CD4-positive, alpha-beta T cell (primary cell): ENCODE data around the gene SPSB1. TPM values are rescaled to one million over a fixed set of nuclear protein-coding genes. Genes with fewer than 3 reads are reported as not detected.
A peak's percentile ranks its signal among the peaks of the same experiment; 100 is the strongest.

Experiments
- ATAC-seq: fragments of 200-7000 bp; cut with Tn5 transposase; one replicate; pipeline ENCODE4 v1.10.0; 2022; ENCODE audit warnings: mild to moderate bottlenecking; ENCODE audit not compliant: poor library complexity
- CTCF ChIA-PET: fragments of 350-600 bp; sonication (Branson Sonifier 250); formaldehyde crosslinking; loops from one replicate; lab custom pipeline; 2021; ENCODE audit warnings: antibody characterized with exemption, inconsistent platforms; lab: Charles Lee
- POLR2A ChIA-PET: fragments of 350-600 bp; sonication (Branson Sonifier 250); formaldehyde crosslinking; loops from one replicate; lab custom pipeline; 2021; ENCODE audit warnings: antibody characterized with exemption, inconsistent platforms; lab: Charles Lee
- DNase-seq, 14 experiments: peaks; one replicate each; pipeline ENCODE4 v3.0.0-alpha.2; 2013 to 2020; ENCODE audit warnings: mixed read lengths in 2 of 14
- H3K27ac ChIP-seq, 2 donors: one replicate each; pipeline versions ENCODE4 v1.5.1 to v1.7.0; 2013; ENCODE audit warnings: low read length in 2 of 2, low read depth in 1 of 2, mild to moderate bottlenecking in 1 of 2
- H3K27me3 ChIP-seq, 2 experiments: 1 replicate in 1 of 2; 2 replicates in 1 of 2; pipeline versions ENCODE4 v1.6.1 to v1.7.0; 2013; ENCODE audit warnings: low read length in 2 of 2, control low read depth in 1 of 2, mild to moderate bottlenecking in 1 of 2, moderate library complexity in 1 of 2; ENCODE audit not compliant: insufficient read depth in 2 of 2, control insufficient read depth in 1 of 2
- H3K36me3 ChIP-seq: one replicate; pipeline ENCODE4 v1.6.1; 2013; ENCODE audit warnings: low read length, control low read depth; ENCODE audit not compliant: insufficient read depth
- H3K4me1 ChIP-seq: one replicate; pipeline ENCODE4 v1.6.1; 2013; ENCODE audit warnings: low read length, control low read depth; ENCODE audit not compliant: insufficient read depth
- H3K4me3 ChIP-seq: one replicate; pipeline ENCODE4 v1.5.1; 2013; ENCODE audit warnings: mild to moderate bottlenecking, low read length, moderate library complexity
- H3K9me3 ChIP-seq, 2 experiments: 1 replicate in 1 of 2; 2 replicates in 1 of 2; pipeline versions ENCODE4 v1.6.1 to v1.7.0; 2013; ENCODE audit warnings: low read length in 2 of 2, mild to moderate bottlenecking in 2 of 2, control low read depth in 1 of 2, moderate library complexity in 1 of 2; ENCODE audit not compliant: control insufficient read depth in 1 of 2, insufficient read depth in 1 of 2
- H3K27ac Mint-ChIP-seq: one replicate; pipeline ENCODE4 v1.8.0; 2020; ENCODE audit warnings: mixed read lengths
- H3K27me3 Mint-ChIP-seq: one replicate; pipeline ENCODE4 v1.8.0; 2021; ENCODE audit warnings: mixed read lengths
- H3K36me3 Mint-ChIP-seq: one replicate; pipeline ENCODE4 v1.8.0; 2021; ENCODE audit warnings: low read depth, mixed read lengths
- H3K4me1 Mint-ChIP-seq: one replicate; pipeline ENCODE4 v1.8.0; 2021; ENCODE audit warnings: low read depth, mixed read lengths
- H3K4me3 Mint-ChIP-seq: one replicate; pipeline ENCODE4 v1.8.0; 2020; ENCODE audit warnings: mild to moderate bottlenecking, mixed read lengths
- H3K9me3 Mint-ChIP-seq: one replicate; pipeline ENCODE4 v1.8.0; 2020; ENCODE audit warnings: mixed read lengths
- intact Hi-C, 2 experiments: fragments of 100-400 bp; cut with DNase I in 1 of 2; cut with micrococcal nuclease in 1 of 2; formaldehyde crosslinking; loops; one replicate each; pipeline versions ENCODE4 v1.15.1 to v1.9.0; 2023 to 2025; cut with DNase I, micrococcal nuclease
- total RNA-seq, 174 experiments: library from RNA in 2 of 174; stranded (reverse) in 2 of 174; gene quantifications; one replicate each; pipeline ENCODE4 v1.2.3 and lab custom pipeline; 2021 to 2026
- TF ChIP-seq, protein P1 (sequence below): fragments of 200-600 bp; IDR thresholded peaks from one replicate; pipeline ENCODE4 v1.8.0; 2022; ENCODE audit warnings: antibody characterized with exemption, mild to moderate bottlenecking

SPSB1 gene
- total RNA-seq, 2 experiments from 2014 or later, result 1.9 to 2.3 TPM

DNA sequence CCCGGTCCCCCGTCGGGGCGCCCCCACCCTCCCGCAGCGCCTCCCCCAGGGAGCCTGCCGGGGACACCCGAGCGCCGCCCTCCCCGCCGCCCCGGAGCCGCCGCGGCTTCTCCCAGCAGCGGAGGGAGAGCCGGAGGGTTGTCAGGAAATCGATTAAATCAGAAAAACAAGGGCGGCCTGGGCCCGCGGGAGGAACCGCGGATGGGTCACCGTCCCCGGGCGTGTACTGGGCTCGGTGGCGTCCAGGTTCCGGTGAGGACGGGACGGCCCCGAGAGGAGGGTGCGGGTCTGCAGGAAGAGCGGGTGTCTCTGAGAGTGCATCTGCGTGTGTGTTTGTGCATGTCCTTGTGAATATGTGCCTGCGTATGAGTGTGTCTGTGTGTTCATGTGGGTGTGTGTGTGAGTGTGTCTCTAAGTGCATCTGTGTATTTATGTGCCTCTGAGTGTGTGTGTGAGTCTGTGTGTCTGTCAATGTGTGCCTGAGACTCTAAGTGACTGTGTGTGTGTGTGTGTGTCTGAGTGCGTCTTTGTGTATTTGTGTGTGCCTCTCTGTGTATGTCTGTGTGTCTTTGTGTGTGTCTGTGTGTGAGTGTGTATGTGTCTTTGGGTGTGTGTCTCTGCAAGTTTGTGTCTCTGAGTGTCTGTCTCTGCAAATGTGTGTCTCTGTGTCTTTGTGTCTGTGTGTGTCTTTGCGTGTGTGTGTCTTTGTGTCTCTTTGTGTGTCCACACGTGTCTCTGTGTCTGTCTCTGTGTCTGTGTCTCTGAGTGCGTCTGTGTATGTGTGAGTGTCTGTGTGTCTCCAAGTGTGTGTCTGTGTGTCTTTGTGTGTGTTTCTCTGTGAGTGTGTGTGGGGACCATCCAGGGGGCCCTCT, 1.1 kb downstream of the SPSB1 start:
- H3K4me1 ChIP-seq, result peaks cover 33% of the 10 kb centered on the region
- no peaks in the 10 kb centered on the region for H3K27me3 Mint-ChIP-seq
- peak in 11 of 14 experiments; percentile 19 to 66 (median 51) for DNase-seq
- CTCF ChIA-PET, result no interaction called here
- TF ChIP-seq, protein P1, sequence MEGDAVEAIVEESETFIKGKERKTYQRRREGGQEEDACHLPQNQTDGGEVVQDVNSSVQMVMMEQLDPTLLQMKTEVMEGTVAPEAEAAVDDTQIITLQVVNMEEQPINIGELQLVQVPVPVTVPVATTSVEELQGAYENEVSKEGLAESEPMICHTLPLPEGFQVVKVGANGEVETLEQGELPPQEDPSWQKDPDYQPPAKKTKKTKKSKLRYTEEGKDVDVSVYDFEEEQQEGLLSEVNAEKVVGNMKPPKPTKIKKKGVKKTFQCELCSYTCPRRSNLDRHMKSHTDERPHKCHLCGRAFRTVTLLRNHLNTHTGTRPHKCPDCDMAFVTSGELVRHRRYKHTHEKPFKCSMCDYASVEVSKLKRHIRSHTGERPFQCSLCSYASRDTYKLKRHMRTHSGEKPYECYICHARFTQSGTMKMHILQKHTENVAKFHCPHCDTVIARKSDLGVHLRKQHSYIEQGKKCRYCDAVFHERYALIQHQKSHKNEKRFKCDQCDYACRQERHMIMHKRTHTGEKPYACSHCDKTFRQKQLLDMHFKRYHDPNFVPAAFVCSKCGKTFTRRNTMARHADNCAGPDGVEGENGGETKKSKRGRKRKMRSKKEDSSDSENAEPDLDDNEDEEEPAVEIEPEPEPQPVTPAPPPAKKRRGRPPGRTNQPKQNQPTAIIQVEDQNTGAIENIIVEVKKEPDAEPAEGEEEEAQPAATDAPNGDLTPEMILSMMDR, result no peak
- H3K36me3 ChIP-seq, result no peaks in the 10 kb centered on the region
- peaks cover 3% of the 10 kb centered on the region for H3K9me3 Mint-ChIP-seq
- no peak overlapping the region for H3K27ac Mint-ChIP-seq
- no peak overlapping the region for H3K27ac ChIP-seq
- H3K27me3 ChIP-seq, result no peaks in the 10 kb centered on the region
- H3K36me3 Mint-ChIP-seq, result peaks cover 4% of the 10 kb centered on the region
- no peak overlapping the region for H3K4me3 Mint-ChIP-seq
- intact Hi-C loops, result loop anchor here in 1 of 2 experiments (5.0 kb wide), 3 partner anchors 56 to 294 kb away; partner anchors contain the start of genes GPR157 and TMEM201
- peak; percentile 37 for ATAC-seq
- POLR2A ChIA-PET, result no interaction called here
- H3K4me3 ChIP-seq, result peak overlapping the region; percentile 77
- peaks cover 30% of the 10 kb centered on the region for H3K4me1 Mint-ChIP-seq
- no peaks in the 10 kb centered on the region for H3K9me3 ChIP-seq

GRCh38 chr1:9294405-9294773, 1.7 kb downstream of the SPSB1 start:
- ATAC-seq (no peak), DNase-seq (peak in 1 of 14 experiments; percentile 43)
- Mint-ChIP-seq H3K36me3 (no peaks in the 10 kb centered on the region), H3K27ac (no peak overlapping the region), H3K4me3 (no peak overlapping the region), H3K27me3 (no peaks in the 10 kb centered on the region), H3K9me3 (no peaks in the 10 kb centered on the region), H3K4me1 (peaks cover 25% of the 10 kb centered on the region)
- H3K27ac ChIP-seq, result no peak overlapping the region
- TF ChIP-seq, protein P1, result no peak
- POLR2A ChIA-PET, result no interaction called here
- H3K36me3 ChIP-seq, result no peaks in the 10 kb centered on the region
- CTCF ChIA-PET, result no interaction called here
- intact Hi-C loops, result loop anchor here in 1 of 2 experiments (5.0 kb wide), 3 partner anchors 57 to 293 kb away; partner anchors contain the start of genes GPR157 and TMEM201
- H3K9me3 ChIP-seq, result no peaks in the 10 kb centered on the region
- no peaks in the 10 kb centered on the region for H3K27me3 ChIP-seq
- H3K4me3 ChIP-seq, result peak overlapping the region; percentile 77
- peaks cover 33% of the 10 kb centered on the region for H3K4me1 ChIP-seq

- peak in 3 of 14 experiments; percentile 19 to 57 (median 47) for DNase-seq
- no peaks in the 10 kb centered on the region for H3K36me3 Mint-ChIP-seq
- Histone ChIP-seq H3K4me3 (no peak overlapping the region), H3K9me3 (no peaks in the 10 kb centered on the region), H3K36me3 (no peaks in the 10 kb centered on the region), H3K4me1 (peaks cover 30% of the 10 kb centered on the region), H3K27ac (no peak overlapping the region), H3K27me3 (no peaks in the 10 kb centered on the region)
- H3K27ac Mint-ChIP-seq, result no peak overlapping the region
- intact Hi-C loops, result loop anchor here in 1 of 2 experiments (5.0 kb wide), 3 partner anchors 58 to 292 kb away; partner anchors contain the start of genes GPR157 and TMEM201
- H3K4me3 Mint-ChIP-seq, result no peak overlapping the region
- no peaks in the 10 kb centered on the region for H3K9me3 Mint-ChIP-seq
- peaks cover 20% of the 10 kb centered on the region for H3K4me1 Mint-ChIP-seq
- peak; percentile 14 for ATAC-seq
- TF ChIP-seq, protein P1, result no peak
- no peaks in the 10 kb centered on the region for H3K27me3 Mint-ChIP-seq
- CTCF ChIA-PET, result no interaction called here
- POLR2A ChIA-PET, result no interaction called here
Observed at GRCh38 chr1:9294910-9295636, 2.4 kb downstream of the SPSB1 start.
